Neural cell (in vitro differentiated cells): ENCODE data around the gene TADA2A. TPM values are rescaled to one million over a fixed set of nuclear protein-coding genes. Genes with fewer than 3 reads are reported as not detected.

Source experiments
- H2AFZ ChIP-seq: fragments of 200-600, 300-800 bp; sonication (generic), shearing (Covaris generic); 2 replicates; pipeline ENCODE4 v1.6.0; 2014; ENCODE audit warnings: low read depth, mild to moderate bottlenecking, antibody characterized with exemption, low read length, moderate library complexity
- H3F3A ChIP-seq: fragments of 200-600 bp; shearing (Covaris generic); 2 replicates; pipeline ENCODE4 v1.6.1; 2016; ENCODE audit warnings: mild to moderate bottlenecking, moderate library complexity, mixed read lengths, antibody characterized with exemption, low read length; ENCODE audit not compliant: insufficient read depth, poor library complexity, severe bottlenecking
- H3K27ac ChIP-seq: fragments of 200-600, 300-800 bp; sonication (generic), shearing (Covaris generic); 2 replicates; pipeline ENCODE4 v1.5.1; 2014; ENCODE audit warnings: mild to moderate bottlenecking, low read length, moderate library complexity
- H3K27me3 ChIP-seq: fragments of 300-800, 200-600 bp; sonication (generic), shearing (Covaris generic); 2 replicates; pipeline ENCODE4 v1.6.0; 2014; ENCODE audit warnings: mild to moderate bottlenecking, low read depth, low read length, moderate library complexity; ENCODE audit not compliant: insufficient read depth
- H3K36me3 ChIP-seq: fragments of 300-800, 200-600 bp; sonication (generic), shearing (Covaris generic); 2 replicates; pipeline ENCODE4 v1.5.1; 2014; ENCODE audit warnings: mild to moderate bottlenecking, antibody characterized with exemption, low read length, moderate library complexity; ENCODE audit not compliant: insufficient read depth
- H3K4me2 ChIP-seq: fragments of 300-800, 200-600 bp; sonication (generic), shearing (Covaris generic); 2 replicates; pipeline ENCODE4 v1.6.0; 2014; ENCODE audit warnings: mild to moderate bottlenecking, low read length
- H3K4me3 ChIP-seq: fragments of 300-800, 200-600 bp; sonication (generic), shearing (Covaris generic); 2 replicates; pipeline ENCODE4 v1.5.1; 2014; ENCODE audit warnings: mild to moderate bottlenecking, low read length, moderate library complexity
- H3K79me2 ChIP-seq: fragments of 200-600 bp; shearing (Covaris generic); replicated peaks from 2 replicates; pipeline ENCODE4 v1.6.0; 2014; ENCODE audit warnings: mild to moderate bottlenecking, low read length, moderate library complexity; ENCODE audit not compliant: insufficient read depth
- H3K9ac ChIP-seq: fragments of 300-800, 200-600 bp; sonication (generic), shearing (Covaris generic); 2 replicates; pipeline ENCODE4 v1.6.1; 2016; ENCODE audit warnings: mild to moderate bottlenecking, low read length, mixed read lengths
- H3K9me2 ChIP-seq: fragments of 200-600 bp; shearing (Covaris generic); 2 replicates; pipeline ENCODE4 v1.6.1; 2016; ENCODE audit warnings: mild to moderate bottlenecking, low read length, mixed read lengths; ENCODE audit not compliant: insufficient read depth
- H3K9me3 ChIP-seq: fragments of 200-600, 300-800 bp; sonication (generic), shearing (Covaris generic); 2 replicates; pipeline ENCODE4 v1.6.1; 2016; ENCODE audit warnings: mild to moderate bottlenecking, mixed run types, low read length, moderate library complexity, mixed read lengths
- H4K20me1 ChIP-seq: fragments of 200-600 bp; shearing (Covaris generic); 2 replicates; pipeline ENCODE4 v1.6.1; 2016; ENCODE audit warnings: mild to moderate bottlenecking, mixed run types; ENCODE audit not compliant: insufficient read depth
- EP300 ChIP-seq: fragments of 450-650 bp; conservative IDR thresholded peaks from 2 replicates; pipeline ENCODE4 v1.6.1; 2014; ENCODE audit warnings: antibody characterized with exemption, mild to moderate bottlenecking, moderate library complexity; ENCODE audit not compliant: poor library complexity, severe bottlenecking
- EZH2 ChIP-seq: fragments of 200-600, 300-800 bp; shearing (Covaris generic), sonication (generic); IDR thresholded peaks from 2 replicates; pipeline ENCODE4 v1.6.1; 2014; ENCODE audit warnings: antibody characterized with exemption, low read length, borderline replicate concordance, mild to moderate bottlenecking; ENCODE audit not compliant: insufficient read depth, poor library complexity, severe bottlenecking
- MXI1 ChIP-seq: fragments of 450-650 bp; conservative IDR thresholded peaks from 2 replicates; pipeline ENCODE4 v1.6.1; 2014; ENCODE audit warnings: antibody characterized with exemption, mild to moderate bottlenecking; ENCODE audit not compliant: poor library complexity, severe bottlenecking
- POLR2AphosphoS5 ChIP-seq: IDR thresholded peaks from 2 replicates; pipeline ENCODE4 v1.6.1; 2012
- RAD21 ChIP-seq: fragments of 450-650 bp; conservative IDR thresholded peaks from 2 replicates; pipeline ENCODE4 v1.6.1; 2014; ENCODE audit warnings: antibody characterized with exemption, mild to moderate bottlenecking, moderate library complexity
- REST ChIP-seq: IDR thresholded peaks from 2 replicates; pipeline ENCODE4 v1.6.1; 2012; ENCODE audit warnings: borderline replicate concordance
- SMC3 ChIP-seq: fragments of 450-650 bp; conservative IDR thresholded peaks from 2 replicates; pipeline ENCODE4 v1.6.1; 2014; ENCODE audit warnings: antibody characterized with exemption, mild to moderate bottlenecking, moderate library complexity; ENCODE audit not compliant: poor library complexity
- TAF1 ChIP-seq: IDR thresholded peaks from 2 replicates; pipeline ENCODE4 v1.6.1; 2012; ENCODE audit warnings: low read depth
- polyA plus RNA-seq: library from polyadenylated mRNA; depleted of rRNA; stranded (reverse); fragments of >200 nt; gene quantifications from 2 replicates; pipeline ENCODE4 v1.2.3, GENCODE V29; 2014
- TF ChIP-seq, protein P1 (sequence below): fragments of 450-650 bp; IDR thresholded peaks from 2 replicates; pipeline ENCODE4 v1.5.1; 2014; ENCODE audit warnings: antibody characterized with exemption, mild to moderate bottlenecking, moderate library complexity; ENCODE audit not compliant: poor library complexity, severe bottlenecking

The TADA2A gene
- polyA plus RNA-seq, 1 donor from 2014 or later, result 23.5 TPM

DNA sequence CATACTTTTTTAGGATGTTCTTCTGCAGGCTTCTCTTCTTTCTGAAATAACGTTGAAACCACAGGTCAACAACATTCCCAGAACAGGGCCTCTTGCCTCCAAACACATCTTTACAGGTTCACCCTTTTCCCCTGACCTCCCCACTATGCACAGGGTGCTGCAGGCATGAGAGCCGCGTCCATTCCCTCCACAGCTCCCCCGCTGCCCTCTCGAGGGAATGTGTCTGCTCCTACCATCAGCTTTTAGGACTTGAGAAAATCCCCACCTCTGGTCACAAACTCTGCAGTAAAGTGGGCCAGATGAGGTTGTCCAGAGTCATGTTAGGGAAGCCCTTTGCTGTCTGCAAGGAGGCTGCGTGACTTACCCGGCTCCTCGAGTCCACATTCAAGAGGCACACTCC is 113.5 kb downstream of the TADA2A start:
- Histone ChIP-seq H3K4me3 (no peak overlapping the region), H4K20me1 (no peaks in the 10 kb centered on the region), H3K79me2 (peaks cover under 1% of the 10 kb centered on the region), H3F3A (no peaks in the 10 kb centered on the region), H3K27me3 (no peaks in the 10 kb centered on the region), H2AFZ (no peak overlapping the region), H3K36me3 (peaks cover 10% of the 10 kb centered on the region), H3K9me2 (no peaks in the 10 kb centered on the region), H3K9ac (no peak overlapping the region), H3K4me2 (no peak overlapping the region), H3K27ac (no peak overlapping the region), H3K9me3 (no peaks in the 10 kb centered on the region)
- no peak for TF ChIP-seq MXI1
- TF ChIP-seq TAF1, result no peak
- no peak for TF ChIP-seq POLR2AphosphoS5
- no peak for TF ChIP-seq EP300
- no peak for TF ChIP-seq SMC3
- TF ChIP-seq REST, result no peak
- TF ChIP-seq RAD21, result no peak
- no peak for TF ChIP-seq EZH2
- TF ChIP-seq, protein P1, sequence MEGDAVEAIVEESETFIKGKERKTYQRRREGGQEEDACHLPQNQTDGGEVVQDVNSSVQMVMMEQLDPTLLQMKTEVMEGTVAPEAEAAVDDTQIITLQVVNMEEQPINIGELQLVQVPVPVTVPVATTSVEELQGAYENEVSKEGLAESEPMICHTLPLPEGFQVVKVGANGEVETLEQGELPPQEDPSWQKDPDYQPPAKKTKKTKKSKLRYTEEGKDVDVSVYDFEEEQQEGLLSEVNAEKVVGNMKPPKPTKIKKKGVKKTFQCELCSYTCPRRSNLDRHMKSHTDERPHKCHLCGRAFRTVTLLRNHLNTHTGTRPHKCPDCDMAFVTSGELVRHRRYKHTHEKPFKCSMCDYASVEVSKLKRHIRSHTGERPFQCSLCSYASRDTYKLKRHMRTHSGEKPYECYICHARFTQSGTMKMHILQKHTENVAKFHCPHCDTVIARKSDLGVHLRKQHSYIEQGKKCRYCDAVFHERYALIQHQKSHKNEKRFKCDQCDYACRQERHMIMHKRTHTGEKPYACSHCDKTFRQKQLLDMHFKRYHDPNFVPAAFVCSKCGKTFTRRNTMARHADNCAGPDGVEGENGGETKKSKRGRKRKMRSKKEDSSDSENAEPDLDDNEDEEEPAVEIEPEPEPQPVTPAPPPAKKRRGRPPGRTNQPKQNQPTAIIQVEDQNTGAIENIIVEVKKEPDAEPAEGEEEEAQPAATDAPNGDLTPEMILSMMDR, result no peak

DNA sequence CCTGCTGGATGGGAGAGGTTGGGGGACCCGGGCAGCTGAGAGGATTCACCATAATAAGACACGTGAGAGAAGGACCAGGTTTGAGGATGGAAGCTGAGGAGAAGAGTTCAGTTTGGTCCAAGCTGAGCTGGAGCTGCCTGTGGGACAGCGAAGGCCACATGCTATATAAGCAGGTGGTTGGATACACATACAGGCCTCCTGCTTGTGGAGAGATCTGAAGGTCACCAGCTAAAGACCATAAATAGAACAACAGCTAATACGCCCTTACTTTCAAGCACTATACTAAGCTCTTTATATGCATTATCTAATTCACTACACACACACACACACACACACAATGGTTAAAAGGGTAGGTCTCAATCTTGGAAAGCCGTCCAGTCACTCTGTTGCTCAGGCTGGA is 115.1 kb downstream of the TADA2A start:
- H3K79me2 ChIP-seq, result no peaks in the 10 kb centered on the region
- no peak overlapping the region for H3K4me2 ChIP-seq
- H3K9me3 ChIP-seq, result no peaks in the 10 kb centered on the region
- H3K4me3 ChIP-seq, result no peak overlapping the region
- H3K27ac ChIP-seq, result no peak overlapping the region
- H3K36me3 ChIP-seq, result peaks cover 10% of the 10 kb centered on the region
- TF ChIP-seq MXI1, result no peak
- no peak for TF ChIP-seq POLR2AphosphoS5
- TF ChIP-seq TAF1, result no peak
- no peak for TF ChIP-seq REST
- no peak for TF ChIP-seq SMC3
- no peak for TF ChIP-seq EZH2
- TF ChIP-seq RAD21, result no peak
- TF ChIP-seq, protein P1, result no peak
- no peak for TF ChIP-seq EP300
- H2AFZ ChIP-seq, result no peak overlapping the region
- H3F3A ChIP-seq, result no peaks in the 10 kb centered on the region
- no peak overlapping the region for H3K9ac ChIP-seq
- no peaks in the 10 kb centered on the region for H3K27me3 ChIP-seq
- H4K20me1 ChIP-seq, result no peaks in the 10 kb centered on the region
- no peaks in the 10 kb centered on the region for H3K9me2 ChIP-seq
